ENCODE data around the gene TRAF3.
"Not testable (repeated sequence)": the region's sequence is repeated elsewhere in the genome, so short reads cannot be mapped to it uniquely, and the experiment has no call there.

Gene TRAF3

DNA sequence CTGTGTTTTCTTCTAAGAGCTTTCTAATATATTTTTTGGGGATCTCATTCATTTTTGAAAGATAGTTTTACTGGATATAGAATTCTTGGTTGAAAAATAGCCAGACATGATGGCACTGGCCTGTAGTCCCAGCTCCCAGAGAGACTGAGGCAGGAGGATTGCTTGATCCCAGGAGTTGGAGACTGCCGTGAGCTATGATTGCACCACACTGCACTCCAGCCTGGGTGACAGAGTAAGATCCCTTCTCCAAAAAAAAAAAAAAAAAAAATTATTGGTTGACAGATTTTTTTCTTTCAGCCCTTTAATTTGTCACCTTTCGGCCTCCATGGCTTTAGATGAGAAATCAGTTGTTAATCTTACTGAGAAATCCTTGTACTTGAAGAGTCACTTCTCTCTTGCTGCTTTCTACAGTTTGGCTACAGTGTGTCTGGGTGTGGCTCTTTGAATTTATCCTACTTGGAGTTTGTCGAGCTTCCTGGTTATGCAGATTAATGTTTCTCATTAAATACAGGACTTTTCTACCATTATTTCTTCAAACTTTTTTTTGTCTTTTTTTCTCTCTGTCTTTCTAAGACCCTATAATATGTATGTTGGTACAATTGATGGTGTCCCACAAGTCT lies 85.0 kb downstream of the TRAF3 start:
- no peaks in the 10 kb centered on the region for H3K9me3 ChIP-seq (ENCODE audit: control insufficient read depth in 1 of 2, low read length in 2 of 2)

DNA sequence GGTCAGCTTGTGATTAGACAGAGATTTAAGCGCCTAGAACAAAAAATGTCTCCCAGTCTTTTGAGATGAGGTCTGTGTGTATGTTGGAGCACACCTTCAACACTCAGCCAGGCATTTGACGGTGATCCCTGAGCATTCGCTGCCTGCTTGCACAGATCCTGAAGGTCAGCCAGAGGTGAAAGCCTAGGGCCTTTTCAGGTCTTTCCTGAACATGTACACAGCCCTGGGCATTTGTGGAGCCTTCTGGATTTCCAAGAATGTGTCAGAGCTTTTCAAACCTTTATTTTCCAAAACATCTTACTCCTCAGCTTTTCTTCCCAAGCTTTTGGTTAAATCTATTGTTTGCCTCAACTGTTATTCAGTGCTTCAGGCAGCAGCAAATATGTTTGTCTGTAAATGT lies 86.1 kb downstream of the TRAF3 start:
- Histone ChIP-seq H3K4me1 (ENCODE audit: control insufficient read depth in 1 of 2, insufficient read depth in 2 of 2, low read length in 2 of 2) (no peaks in the 10 kb centered on the region), H3K4me3 (ENCODE audit: low read depth in 1 of 2, low read length in 2 of 2) (no peak overlapping the region), H3K9ac (ENCODE audit: low read depth in 1 of 2, low read length in 2 of 2) (no peak overlapping the region), H3K36me3 (ENCODE audit: control insufficient read depth in 1 of 2, insufficient read depth in 2 of 2, low read length in 2 of 2) (no peaks in the 10 kb centered on the region), H3K9me3 (ENCODE audit: control insufficient read depth in 1 of 2, low read length in 2 of 2) (no peaks in the 10 kb centered on the region), H3K27me3 (ENCODE audit: control insufficient read depth in 1 of 2, insufficient read depth in 2 of 2, low read length in 2 of 2) (no peaks in the 10 kb centered on the region), H3K27ac (ENCODE audit: low read depth, low read length) (no peak overlapping the region)

More for the DNA sequence above, 85.0 kb downstream of the TRAF3 start:
- no peaks in the 10 kb centered on the region for H3K4me1 ChIP-seq (ENCODE audit: control insufficient read depth in 1 of 2, insufficient read depth in 2 of 2, low read length in 2 of 2)
- H3K27me3 ChIP-seq (ENCODE audit: control insufficient read depth in 1 of 2, insufficient read depth in 2 of 2, low read length in 2 of 2) = no peaks in the 10 kb centered on the region
- no peaks in the 10 kb centered on the region for H3K36me3 ChIP-seq (ENCODE audit: control insufficient read depth in 1 of 2, insufficient read depth in 2 of 2, low read length in 2 of 2)
- no peak overlapping the region for H3K27ac ChIP-seq (ENCODE audit: low read depth, low read length)
- no peak overlapping the region for H3K9ac ChIP-seq (ENCODE audit: low read depth in 1 of 2, low read length in 2 of 2)
- no peak overlapping the region for H3K4me3 ChIP-seq (ENCODE audit: low read depth in 1 of 2, low read length in 2 of 2)

- H3K36me3 ChIP-seq (ENCODE audit: control insufficient read depth in 1 of 2, insufficient read depth in 2 of 2, low read length in 2 of 2); H3K4me3 ChIP-seq (ENCODE audit: low read depth in 1 of 2, low read length in 2 of 2); H3K27me3 ChIP-seq (ENCODE audit: control insufficient read depth in 1 of 2, insufficient read depth in 2 of 2, low read length in 2 of 2); H3K27ac ChIP-seq (ENCODE audit: low read depth, low read length); H3K9me3 ChIP-seq (ENCODE audit: control insufficient read depth in 1 of 2, low read length in 2 of 2); H3K9ac ChIP-seq (ENCODE audit: low read depth in 1 of 2, low read length in 2 of 2): not testable (repeated sequence)
- peaks cover 4 to 11% of the 10 kb centered on the region in 2 donors for H3K4me1 ChIP-seq (ENCODE audit: control insufficient read depth in 1 of 2, insufficient read depth in 2 of 2, low read length in 2 of 2)
These were observed 88.7 kb downstream of the TRAF3 start for GRCh38 chr14:102865916-102866315.

- Histone ChIP-seq H3K4me1 (ENCODE audit: control insufficient read depth in 1 of 2, insufficient read depth in 2 of 2, low read length in 2 of 2) (peaks cover 9 to 13% of the 10 kb centered on the region in 2 donors), H3K36me3 (ENCODE audit: control insufficient read depth in 1 of 2, insufficient read depth in 2 of 2, low read length in 2 of 2) (peaks cover 13 to 21% of the 10 kb centered on the region in 2 donors), H3K27me3 (ENCODE audit: control insufficient read depth in 1 of 2, insufficient read depth in 2 of 2, low read length in 2 of 2) (no peaks in the 10 kb centered on the region), H3K27ac (ENCODE audit: low read depth, low read length) (no peak overlapping the region), H3K9ac (ENCODE audit: low read depth in 1 of 2, low read length in 2 of 2) (no peak overlapping the region), H3K9me3 (ENCODE audit: control insufficient read depth in 1 of 2, low read length in 2 of 2) (no peaks in the 10 kb centered on the region), H3K4me3 (ENCODE audit: low read depth in 1 of 2, low read length in 2 of 2) (no peak overlapping the region)
These were observed 89.9 kb downstream of the TRAF3 start for GRCh38 chr14:102866982-102867761.

GRCh38 chr14:102867826-102868580 lies 90.8 kb downstream of the TRAF3 start:
- H3K4me3 ChIP-seq (ENCODE audit: low read depth in 1 of 2, low read length in 2 of 2) = no peak overlapping the region
- H3K9me3 ChIP-seq (ENCODE audit: control insufficient read depth in 1 of 2, low read length in 2 of 2) = no peaks in the 10 kb centered on the region
- H3K27ac ChIP-seq (ENCODE audit: low read depth, low read length) = no peak overlapping the region
- H3K27me3 ChIP-seq (ENCODE audit: control insufficient read depth in 1 of 2, insufficient read depth in 2 of 2, low read length in 2 of 2) = no peaks in the 10 kb centered on the region
- peaks cover 13 to 17% of the 10 kb centered on the region in 2 donors for H3K4me1 ChIP-seq (ENCODE audit: control insufficient read depth in 1 of 2, insufficient read depth in 2 of 2, low read length in 2 of 2)
- H3K9ac ChIP-seq (ENCODE audit: low read depth in 1 of 2, low read length in 2 of 2) = no peak overlapping the region
- H3K36me3 ChIP-seq (ENCODE audit: control insufficient read depth in 1 of 2, insufficient read depth in 2 of 2, low read length in 2 of 2) = peaks cover 16 to 24% of the 10 kb centered on the region in 2 donors

DNA sequence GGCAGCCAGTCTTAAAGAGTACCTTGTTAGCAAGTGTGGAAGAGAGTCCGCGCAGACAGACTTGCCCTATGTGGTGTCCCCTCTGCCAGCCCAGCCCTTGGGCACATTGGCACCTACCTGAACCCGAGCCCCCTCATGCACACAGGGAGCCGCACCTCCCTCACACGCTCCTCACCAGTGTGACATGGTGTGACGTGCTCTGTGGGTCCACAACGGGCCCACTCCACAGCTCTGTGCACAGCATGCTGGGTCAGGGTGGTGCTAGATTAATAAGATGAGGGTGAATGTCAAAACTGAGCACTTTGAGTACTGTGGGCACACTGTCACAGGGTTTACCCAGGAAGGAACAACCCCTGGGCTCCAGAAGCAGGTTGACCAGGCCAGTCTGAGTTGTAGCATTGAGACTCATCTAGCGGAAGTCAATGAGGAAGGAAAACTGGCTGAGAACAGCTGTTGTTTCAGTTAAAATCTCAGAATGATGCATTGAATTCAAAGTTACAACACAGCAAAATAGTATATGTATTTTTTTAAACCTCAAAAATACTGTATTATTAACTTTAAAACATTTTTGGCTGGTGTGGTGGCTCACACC lies 91.8 kb downstream of the TRAF3 start:
- Histone ChIP-seq H3K27me3 (ENCODE audit: control insufficient read depth in 1 of 2, insufficient read depth in 2 of 2, low read length in 2 of 2) (no peaks in the 10 kb centered on the region), H3K9ac (ENCODE audit: low read depth in 1 of 2, low read length in 2 of 2) (no peak overlapping the region), H3K9me3 (ENCODE audit: control insufficient read depth in 1 of 2, low read length in 2 of 2) (no peaks in the 10 kb centered on the region), H3K36me3 (ENCODE audit: control insufficient read depth in 1 of 2, insufficient read depth in 2 of 2, low read length in 2 of 2) (peaks cover 16 to 28% of the 10 kb centered on the region in 2 donors), H3K4me1 (ENCODE audit: control insufficient read depth in 1 of 2, insufficient read depth in 2 of 2, low read length in 2 of 2) (peaks cover 22 to 27% of the 10 kb centered on the region in 2 donors), H3K4me3 (ENCODE audit: low read depth in 1 of 2, low read length in 2 of 2) (no peak overlapping the region), H3K27ac (ENCODE audit: low read depth, low read length) (no peak overlapping the region)

DNA sequence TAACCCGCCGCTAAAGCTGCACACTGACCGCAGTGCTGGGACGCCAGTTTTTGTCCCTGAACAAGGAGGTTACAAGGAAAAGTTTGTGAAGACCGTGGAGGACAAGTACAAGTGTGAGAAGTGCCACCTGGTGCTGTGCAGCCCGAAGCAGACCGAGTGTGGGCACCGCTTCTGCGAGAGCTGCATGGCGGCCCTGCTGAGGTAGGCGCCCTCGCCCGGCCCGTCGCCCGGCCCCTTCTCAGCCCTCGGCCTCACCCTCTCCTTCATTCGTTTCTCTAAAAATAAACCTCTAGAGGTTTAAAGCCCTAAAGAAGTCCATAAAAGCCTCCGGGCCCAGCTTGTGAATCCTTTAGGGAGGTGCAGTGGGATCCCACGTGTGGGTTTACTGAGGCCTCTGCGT lies 93.0 kb downstream of the TRAF3 start:
- Histone ChIP-seq H3K27me3 (ENCODE audit: control insufficient read depth in 1 of 2, insufficient read depth in 2 of 2, low read length in 2 of 2) (no peaks in the 10 kb centered on the region), H3K9me3 (ENCODE audit: control insufficient read depth in 1 of 2, low read length in 2 of 2) (no peaks in the 10 kb centered on the region), H3K27ac (ENCODE audit: low read depth, low read length) (no peak overlapping the region), H3K4me3 (ENCODE audit: low read depth in 1 of 2, low read length in 2 of 2) (no peak overlapping the region), H3K36me3 (ENCODE audit: control insufficient read depth in 1 of 2, insufficient read depth in 2 of 2, low read length in 2 of 2) (peaks cover 16 to 28% of the 10 kb centered on the region in 2 donors), H3K4me1 (ENCODE audit: control insufficient read depth in 1 of 2, insufficient read depth in 2 of 2, low read length in 2 of 2) (peaks cover 22 to 27% of the 10 kb centered on the region in 2 donors), H3K9ac (ENCODE audit: low read depth in 1 of 2, low read length in 2 of 2) (no peak overlapping the region)

DNA sequence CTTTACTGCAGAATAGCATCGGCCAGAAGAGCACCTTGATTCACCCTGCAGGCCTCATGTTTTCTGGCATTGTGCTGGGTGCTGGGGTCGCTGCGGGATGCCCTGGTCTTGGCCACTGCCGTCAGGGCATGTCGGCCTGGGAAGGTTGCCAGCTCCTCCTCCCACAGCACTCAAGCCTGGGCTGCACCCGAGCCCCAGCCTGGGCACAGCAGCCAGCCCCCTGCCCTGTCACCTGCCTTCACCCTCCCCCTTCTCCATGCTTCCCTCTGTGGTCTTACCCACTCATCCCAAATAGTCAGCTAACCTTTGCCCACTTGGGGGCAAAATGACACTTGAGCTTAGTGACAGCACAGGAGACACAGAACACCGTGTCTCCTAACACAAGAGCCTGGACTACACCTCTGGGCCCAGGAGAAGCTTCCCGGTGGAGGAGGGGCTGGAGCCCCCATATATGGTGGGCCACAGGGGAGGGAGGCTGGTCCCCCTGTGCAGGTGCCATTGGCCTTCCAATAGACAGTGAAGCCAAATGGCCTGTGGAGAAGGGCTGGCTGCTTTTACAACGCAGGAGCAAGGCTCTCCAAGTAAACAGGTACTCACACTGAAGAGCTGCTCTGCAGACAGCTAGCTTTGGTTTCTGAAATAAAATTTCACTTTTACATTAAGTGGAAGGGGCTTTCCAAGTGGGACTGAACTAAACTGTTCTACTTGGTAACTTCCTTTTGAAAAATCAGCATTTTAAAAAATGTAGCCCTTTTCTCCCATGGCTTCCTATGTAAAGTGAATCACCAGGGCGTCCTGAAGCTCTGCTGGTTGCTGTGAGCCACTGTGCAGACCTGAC lies 94.0 kb downstream of the TRAF3 start:
- H3K27me3 ChIP-seq (ENCODE audit: control insufficient read depth in 1 of 2, insufficient read depth in 2 of 2, low read length in 2 of 2) = no peaks in the 10 kb centered on the region

GRCh38 chr14:102872020-102872419 lies 94.8 kb downstream of the TRAF3 start:
- H3K4me1 ChIP-seq (ENCODE audit: control insufficient read depth in 1 of 2, insufficient read depth in 2 of 2, low read length in 2 of 2) = peaks cover 22 to 27% of the 10 kb centered on the region in 2 donors
- peaks cover 27 to 42% of the 10 kb centered on the region in 2 donors for H3K36me3 ChIP-seq (ENCODE audit: control insufficient read depth in 1 of 2, insufficient read depth in 2 of 2, low read length in 2 of 2)
- H3K27ac ChIP-seq (ENCODE audit: low read depth, low read length) = no peak overlapping the region
- H3K4me3 ChIP-seq (ENCODE audit: low read depth in 1 of 2, low read length in 2 of 2) = no peak overlapping the region
- H3K9ac ChIP-seq (ENCODE audit: low read depth in 1 of 2, low read length in 2 of 2) = no peak overlapping the region
- no peaks in the 10 kb centered on the region for H3K27me3 ChIP-seq (ENCODE audit: control insufficient read depth in 1 of 2, insufficient read depth in 2 of 2, low read length in 2 of 2)
- H3K9me3 ChIP-seq (ENCODE audit: control insufficient read depth in 1 of 2, low read length in 2 of 2) = no peaks in the 10 kb centered on the region

More for the DNA sequence above, 94.0 kb downstream of the TRAF3 start:
- Histone ChIP-seq H3K9me3 (ENCODE audit: control insufficient read depth in 1 of 2, low read length in 2 of 2) (no peaks in the 10 kb centered on the region), H3K4me1 (ENCODE audit: control insufficient read depth in 1 of 2, insufficient read depth in 2 of 2, low read length in 2 of 2) (peaks cover 22 to 27% of the 10 kb centered on the region in 2 donors), H3K4me3 (ENCODE audit: low read depth in 1 of 2, low read length in 2 of 2) (no peak overlapping the region), H3K9ac (ENCODE audit: low read depth in 1 of 2, low read length in 2 of 2) (no peak overlapping the region), H3K27ac (ENCODE audit: low read depth, low read length) (no peak overlapping the region), H3K36me3 (ENCODE audit: control insufficient read depth in 1 of 2, insufficient read depth in 2 of 2, low read length in 2 of 2) (peaks cover 19 to 34% of the 10 kb centered on the region in 2 donors)

Measured in duodenal mucosa (tissue), 2 donors.